Spleen (tissue), 7 donors: ENCODE measurements around the gene NUTF2.

Experiments
- POLR2A ChIP-seq, 3 donors: fragments of 450-650 bp; IDR thresholded peaks; one replicate each; pipeline ENCODE4 v1.5.1; 2017; ENCODE audit warnings: antibody characterized with exemption in 3 of 3, mild to moderate bottlenecking in 1 of 3
- POLR2AphosphoS5 ChIP-seq, 3 donors: sonication (generic); formaldehyde crosslinking; IDR thresholded peaks; one replicate each; pipeline ENCODE4 v1.5.1; 2017; ENCODE audit warnings: antibody characterized with exemption in 3 of 3
- TF ChIP-seq, protein P1 (sequence below), 11 experiments: fragments of 200-600 bp in 7 of 11; fragments of 450-650 bp in 4 of 11; sonication (generic) in 4 of 11; IDR thresholded peaks in 8 of 11; conservative IDR thresholded peaks in 3 of 11; 1 replicate in 7 of 11; 2 replicates in 4 of 11; pipeline versions ENCODE4 v1.4.0 to v1.8.0; 2016 to 2021; ENCODE audit warnings: antibody characterized with exemption in 11 of 11, inconsistent platforms in 4 of 11, mild to moderate bottlenecking in 1 of 11
- donor health status: DM: no; HTN: no; CAD: no; lungs with moderate emphysema.
- donor health status: DM: no; HTN: no; CAD: no.
- donor health status: DM: no; HTN: no; CAD: no.

GRCh38 chr16:67917852-67918236, 71.1 kb downstream of the NUTF2 start:
- TF ChIP-seq POLR2A (IDR thresholded peaks at IDR 0.05) (no peak), POLR2AphosphoS5 (IDR thresholded peaks at IDR 0.05) (no peak)
- TF ChIP-seq, protein P1, sequence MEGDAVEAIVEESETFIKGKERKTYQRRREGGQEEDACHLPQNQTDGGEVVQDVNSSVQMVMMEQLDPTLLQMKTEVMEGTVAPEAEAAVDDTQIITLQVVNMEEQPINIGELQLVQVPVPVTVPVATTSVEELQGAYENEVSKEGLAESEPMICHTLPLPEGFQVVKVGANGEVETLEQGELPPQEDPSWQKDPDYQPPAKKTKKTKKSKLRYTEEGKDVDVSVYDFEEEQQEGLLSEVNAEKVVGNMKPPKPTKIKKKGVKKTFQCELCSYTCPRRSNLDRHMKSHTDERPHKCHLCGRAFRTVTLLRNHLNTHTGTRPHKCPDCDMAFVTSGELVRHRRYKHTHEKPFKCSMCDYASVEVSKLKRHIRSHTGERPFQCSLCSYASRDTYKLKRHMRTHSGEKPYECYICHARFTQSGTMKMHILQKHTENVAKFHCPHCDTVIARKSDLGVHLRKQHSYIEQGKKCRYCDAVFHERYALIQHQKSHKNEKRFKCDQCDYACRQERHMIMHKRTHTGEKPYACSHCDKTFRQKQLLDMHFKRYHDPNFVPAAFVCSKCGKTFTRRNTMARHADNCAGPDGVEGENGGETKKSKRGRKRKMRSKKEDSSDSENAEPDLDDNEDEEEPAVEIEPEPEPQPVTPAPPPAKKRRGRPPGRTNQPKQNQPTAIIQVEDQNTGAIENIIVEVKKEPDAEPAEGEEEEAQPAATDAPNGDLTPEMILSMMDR (IDR thresholded peaks at IDR 0.05 in 8 of 11, conservative IDR thresholded peaks at IDR 0.05 in 3 of 11) = no peak
